Spleen (tissue), 11 donors: Measurements from ENCODE around the gene GNB1L. TPM values are rescaled to one million over a fixed set of nuclear protein-coding genes. Genes with fewer than 3 reads are reported as not detected.

Experiments used
- DNase-seq: peaks from one replicate; pipeline ENCODE4 v3.0.0-alpha.2; 2020
- H3K27ac ChIP-seq, 8 donors: fragments of 200-600 bp; sonication (generic) in 7 of 8; 1 replicate in 4 of 8; 2 replicates in 4 of 8; pipeline versions ENCODE4 v1.5.0 to v1.8.0; 2016 to 2021; ENCODE audit warnings: inconsistent platforms in 4 of 8, mild to moderate bottlenecking in 4 of 8, moderate library complexity in 1 of 8
- H3K27me3 ChIP-seq, 7 donors: fragments of 200-600 bp; sonication (generic) in 6 of 7; replicated peaks in 1 of 7; 1 replicate in 4 of 7; 2 replicates in 3 of 7; pipeline versions ENCODE4 v1.5.0 to v1.8.0; 2016 to 2021; ENCODE audit warnings: inconsistent platforms in 3 of 7, mild to moderate bottlenecking in 1 of 7
- H3K36me3 ChIP-seq, 6 donors: fragments of 200-600 bp; sonication (generic) in 5 of 6; 1 replicate in 4 of 6; 2 replicates in 2 of 6; pipeline versions ENCODE4 v1.5.0 to v1.8.0; 2016 to 2021; ENCODE audit warnings: inconsistent platforms in 2 of 6
- H3K4me1 ChIP-seq, 6 donors: fragments of 200-600 bp; sonication (generic) in 5 of 6; 1 replicate in 3 of 6; 2 replicates in 3 of 6; pipeline versions ENCODE4 v1.5.0 to v1.8.0; 2016 to 2021; ENCODE audit warnings: inconsistent platforms in 3 of 6
- H3K4me3 ChIP-seq, 8 donors: fragments of 200-600 bp; sonication (generic) in 7 of 8; 1 replicate in 4 of 8; 2 replicates in 4 of 8; pipeline versions ENCODE4 v1.5.0 to v1.8.0; 2016 to 2021; ENCODE audit warnings: inconsistent platforms in 4 of 8, mild to moderate bottlenecking in 4 of 8, moderate library complexity in 2 of 8
- H3K9me3 ChIP-seq, 8 donors: fragments of 200-600 bp; sonication (generic) in 7 of 8; 1 replicate in 4 of 8; 2 replicates in 4 of 8; pipeline versions ENCODE4 v1.5.0 to v1.8.0; 2016 to 2021; ENCODE audit warnings: inconsistent platforms in 4 of 8
- POLR2A ChIP-seq, 3 donors: fragments of 450-650 bp; IDR thresholded peaks; one replicate each; pipeline ENCODE4 v1.5.1; 2017; ENCODE audit warnings: antibody characterized with exemption in 3 of 3, mild to moderate bottlenecking in 1 of 3
- POLR2AphosphoS5 ChIP-seq, 3 donors: sonication (generic); formaldehyde crosslinking; IDR thresholded peaks; one replicate each; pipeline ENCODE4 v1.5.1; 2017; ENCODE audit warnings: antibody characterized with exemption in 3 of 3
- WGBS, 5 donors: extraction: QIAGEN DNeasy Blood & Tissue Kit in 3 of 5; methylation state at CpG; one replicate each; pipeline versions ENCODE4 v1.1.5 to v1.1.7; 2013 to 2018; 5-methylcytosine and 5-hydroxymethylcytosine counted together
- intact Hi-C: fragments of 100-400 bp; cut with DNase I; formaldehyde crosslinking; loops from one replicate; pipeline ENCODE4 v1.15.0; 2023; ENCODE audit warnings: low total_unique reads
- polyA plus RNA-seq, 3 donors: library from polyadenylated mRNA; stranded (reverse); fragments of 200-250 nt; gene quantifications; one replicate each; pipeline ENCODE4 v1.2.1, GENCODE V29; 2013
- total RNA-seq, 7 donors: library from RNA; depleted of rRNA in 3 of 7; stranded (reverse); fragments of >200 nt in 3 of 7; fragmentation: NEBNext Ultra II Directional in 4 of 7; extraction: Animal tissue kit (Norgen Biotek cat#: 25700) in 4 of 7; gene quantifications; one replicate each; pipeline versions ENCODE4 v1.1.0 to v1.2.1, GENCODE V29; 2016 to 2021
- TF ChIP-seq, protein P1 (sequence below), 11 experiments: fragments of 200-600 bp in 7 of 11; fragments of 450-650 bp in 4 of 11; sonication (generic) in 4 of 11; IDR thresholded peaks in 8 of 11; conservative IDR thresholded peaks in 3 of 11; 1 replicate in 7 of 11; 2 replicates in 4 of 11; pipeline versions ENCODE4 v1.4.0 to v1.8.0; 2016 to 2021; ENCODE audit warnings: antibody characterized with exemption in 11 of 11, inconsistent platforms in 4 of 11, mild to moderate bottlenecking in 1 of 11
- donor health status: healthy with polysubstance abuse.
- donor health status: DM: no; HTN: no; CAD: no; lungs with moderate emphysema.
- donor health status: DM: no; HTN: no; CAD: no.
- donor health status: Bipolar disorder and iron deficiency.
- donor health status: healthy.
- donor health status: DM: no; HTN: no; CAD: no.
- donor health status: DM: yes; HTN: yes; CAD: no.

GNB1L gene
- total and polyA plus RNA-seq, 10 donors: 5.7 to 10.4 (median 7.9) TPM

- no peak overlapping the region for H3K27ac ChIP-seq
- 78 to 88% (median 79%) methylated on average over 6 to 15 of the region's 15 CpGs for WGBS, 5 donors
- H3K36me3 ChIP-seq: no peaks in the 10 kb centered on the region
- H3K4me3 ChIP-seq: no peak overlapping the region
- H3K27me3 ChIP-seq: peaks cover 0 to 50% (median 14%) of the 10 kb centered on the region in 7 donors
- intact Hi-C loops: no loop called here
- H3K9me3 ChIP-seq: no peaks in the 10 kb centered on the region
- H3K4me1 ChIP-seq: peaks cover 0 to 15% (median 6%) of the 10 kb centered on the region in 6 donors
- no peak for TF ChIP-seq POLR2AphosphoS5 (IDR thresholded peaks at IDR 0.05)
- TF ChIP-seq, protein P1, sequence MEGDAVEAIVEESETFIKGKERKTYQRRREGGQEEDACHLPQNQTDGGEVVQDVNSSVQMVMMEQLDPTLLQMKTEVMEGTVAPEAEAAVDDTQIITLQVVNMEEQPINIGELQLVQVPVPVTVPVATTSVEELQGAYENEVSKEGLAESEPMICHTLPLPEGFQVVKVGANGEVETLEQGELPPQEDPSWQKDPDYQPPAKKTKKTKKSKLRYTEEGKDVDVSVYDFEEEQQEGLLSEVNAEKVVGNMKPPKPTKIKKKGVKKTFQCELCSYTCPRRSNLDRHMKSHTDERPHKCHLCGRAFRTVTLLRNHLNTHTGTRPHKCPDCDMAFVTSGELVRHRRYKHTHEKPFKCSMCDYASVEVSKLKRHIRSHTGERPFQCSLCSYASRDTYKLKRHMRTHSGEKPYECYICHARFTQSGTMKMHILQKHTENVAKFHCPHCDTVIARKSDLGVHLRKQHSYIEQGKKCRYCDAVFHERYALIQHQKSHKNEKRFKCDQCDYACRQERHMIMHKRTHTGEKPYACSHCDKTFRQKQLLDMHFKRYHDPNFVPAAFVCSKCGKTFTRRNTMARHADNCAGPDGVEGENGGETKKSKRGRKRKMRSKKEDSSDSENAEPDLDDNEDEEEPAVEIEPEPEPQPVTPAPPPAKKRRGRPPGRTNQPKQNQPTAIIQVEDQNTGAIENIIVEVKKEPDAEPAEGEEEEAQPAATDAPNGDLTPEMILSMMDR (IDR thresholded peaks at IDR 0.05 in 8 of 11, conservative IDR thresholded peaks at IDR 0.05 in 3 of 11): no peak
- TF ChIP-seq POLR2A (IDR thresholded peaks at IDR 0.05): no peak
- no peak for DNase-seq
Measured at GRCh38 chr22:19748991-19749664, 105.5 kb downstream of the GNB1L start.

DNA sequence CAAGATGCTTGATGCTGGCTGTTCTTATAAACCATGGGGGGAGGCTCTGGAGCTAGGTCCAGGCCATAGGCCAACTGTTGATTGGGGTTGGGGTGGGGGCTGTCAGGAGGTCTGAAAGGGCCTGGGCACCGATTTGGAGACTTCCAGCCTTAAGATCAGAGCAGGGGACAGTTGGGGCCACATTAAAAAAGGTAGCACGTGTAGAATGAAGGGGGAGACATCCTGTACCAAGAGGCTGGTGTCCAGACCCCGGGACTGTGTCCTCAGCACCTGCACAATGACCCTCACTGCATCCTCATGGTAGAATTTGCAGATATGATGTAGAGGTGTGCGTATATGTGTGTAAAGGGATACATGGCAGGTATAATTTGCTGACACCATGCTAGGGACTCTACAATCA lies 106.5 kb downstream of the GNB1L start:
- Histone ChIP-seq H3K4me1 (peaks cover 0 to 15% (median 6%) of the 10 kb centered on the region in 6 donors), H3K36me3 (no peaks in the 10 kb centered on the region), H3K9me3 (no peaks in the 10 kb centered on the region), H3K4me3 (no peak overlapping the region), H3K27ac (no peak overlapping the region), H3K27me3 (peaks cover 0 to 40% (median 4%) of the 10 kb centered on the region in 7 donors)
- TF ChIP-seq POLR2AphosphoS5 (IDR thresholded peaks at IDR 0.05) (no peak), POLR2A (IDR thresholded peaks at IDR 0.05) (no peak)
- TF ChIP-seq, protein P1 (IDR thresholded peaks at IDR 0.05 in 8 of 11, conservative IDR thresholded peaks at IDR 0.05 in 3 of 11): no peak
- DNase-seq: no peak
- intact Hi-C loops: no loop called here
- WGBS, 5 donors: 71 to 92% (median 76%) methylated on average over 3 to 4 of the region's 4 CpGs

- Histone ChIP-seq H3K36me3 (no peaks in the 10 kb centered on the region), H3K4me1 (peaks cover 0 to 15% (median 6%) of the 10 kb centered on the region in 6 donors), H3K27ac (no peak overlapping the region), H3K27me3 (peaks cover 0 to 34% (median 0%) of the 10 kb centered on the region in 7 donors), H3K4me3 (no peak overlapping the region), H3K9me3 (no peaks in the 10 kb centered on the region)
- DNase-seq: no peak
- intact Hi-C loops: no loop called here
- WGBS, 5 donors: 77 to 91% (median 80%) methylated on average over 6 to 12 of the region's 12 CpGs
- no peak for TF ChIP-seq POLR2AphosphoS5 (IDR thresholded peaks at IDR 0.05)
- TF ChIP-seq, protein P1 (IDR thresholded peaks at IDR 0.05 in 8 of 11, conservative IDR thresholded peaks at IDR 0.05 in 3 of 11): no peak
- no peak for TF ChIP-seq POLR2A (IDR thresholded peaks at IDR 0.05)
Measured at GRCh38 chr22:19747551-19747950, 107.1 kb downstream of the GNB1L start.

DNA sequence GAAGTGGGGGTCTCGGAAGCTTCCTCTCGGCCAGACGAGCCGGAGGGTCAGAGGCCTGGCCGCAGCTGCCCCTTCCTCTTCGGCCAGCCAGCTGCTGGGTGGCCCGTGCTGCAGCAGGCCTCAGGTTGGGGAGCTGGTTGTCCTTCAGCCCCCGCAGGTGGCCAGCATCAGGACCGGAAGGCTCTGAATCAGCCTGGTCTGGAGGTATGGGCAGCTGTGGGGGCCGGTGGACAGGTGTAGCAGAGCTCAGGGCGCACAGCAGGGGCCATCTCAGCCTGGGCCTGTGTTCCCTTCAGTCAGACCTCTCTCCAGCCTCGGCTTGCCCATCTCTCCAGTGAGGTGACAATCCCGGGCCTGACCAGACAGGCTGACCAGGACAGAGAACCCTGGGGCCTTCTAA lies 107.9 kb downstream of the GNB1L start:
- Histone ChIP-seq H3K27ac (no peak overlapping the region), H3K36me3 (no peaks in the 10 kb centered on the region), H3K9me3 (no peaks in the 10 kb centered on the region), H3K4me3 (no peak overlapping the region), H3K27me3 (peaks cover 0 to 26% (median 0%) of the 10 kb centered on the region in 7 donors), H3K4me1 (peaks cover 0 to 15% (median 6%) of the 10 kb centered on the region in 6 donors)
- 75 to 88% (median 85%) methylated on average over 10 to 13 of the region's 13 CpGs for WGBS, 5 donors
- TF ChIP-seq POLR2A (IDR thresholded peaks at IDR 0.05) (no peak), POLR2AphosphoS5 (IDR thresholded peaks at IDR 0.05) (no peak)
- TF ChIP-seq, protein P1 (IDR thresholded peaks at IDR 0.05 in 8 of 11, conservative IDR thresholded peaks at IDR 0.05 in 3 of 11): no peak
- no peak for DNase-seq
- intact Hi-C loops: no loop called here
